ENCODE results near the gene H6PD.

The H6PD gene

GRCh38 chr1:9207715-9208114, 26.9 kb upstream of the H6PD start:
- DNase-seq = no peak

GRCh38 chr1:9211291-9211811, 23.2 kb upstream of the H6PD start:
- DNase-seq = no peak

- DNase-seq = no peak
Measured at GRCh38 chr1:9212735-9213134, 21.8 kb upstream of the H6PD start.

GRCh38 chr1:9213956-9214355, 20.6 kb upstream of the H6PD start:
- DNase-seq = no peak

- DNase-seq = no peak
Measured at GRCh38 chr1:9218917-9219316, 15.7 kb upstream of the H6PD start.

DNA sequence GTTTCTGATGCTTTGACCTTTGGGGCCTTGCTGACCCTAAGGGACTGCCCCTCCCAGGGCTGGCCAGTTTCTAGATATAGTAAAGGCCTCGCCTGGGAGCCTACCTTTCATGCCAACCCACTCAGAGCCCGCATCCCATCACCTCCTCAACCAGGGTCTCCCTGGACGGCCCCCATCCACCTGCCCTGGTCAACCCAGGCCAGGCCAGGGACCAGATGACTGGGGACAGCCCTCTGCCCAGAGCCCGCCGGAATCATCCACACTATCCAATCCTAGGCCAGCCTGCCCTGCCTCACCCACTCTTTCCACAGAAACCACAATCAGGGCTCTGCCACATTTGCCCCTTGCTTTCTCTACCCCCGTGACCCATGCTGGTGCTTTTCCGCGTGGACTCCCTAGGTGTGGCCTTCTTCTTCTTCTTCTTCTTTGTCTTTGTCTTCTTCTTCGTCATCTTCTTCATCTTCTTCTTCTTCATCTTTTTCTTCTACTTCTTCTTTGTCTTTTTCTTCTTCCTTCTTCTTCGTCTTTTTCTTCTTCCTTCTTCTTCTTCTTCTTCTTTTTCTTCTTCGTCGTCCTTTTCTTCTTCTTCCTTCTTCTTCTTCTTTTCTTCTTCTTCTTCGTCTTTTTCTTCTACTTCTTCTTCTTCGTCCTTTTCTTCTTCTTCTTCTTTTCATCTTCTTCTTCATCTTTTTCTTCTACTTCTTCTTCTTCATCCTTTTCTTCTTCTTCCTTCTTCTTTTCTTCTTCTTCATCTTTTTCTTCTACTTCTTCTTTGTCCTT, 11.5 kb upstream of the H6PD start:
- no peak for DNase-seq

GRCh38 chr1:9224664-9225410, 9.7 kb upstream of the H6PD start:
- no peak for DNase-seq

DNA sequence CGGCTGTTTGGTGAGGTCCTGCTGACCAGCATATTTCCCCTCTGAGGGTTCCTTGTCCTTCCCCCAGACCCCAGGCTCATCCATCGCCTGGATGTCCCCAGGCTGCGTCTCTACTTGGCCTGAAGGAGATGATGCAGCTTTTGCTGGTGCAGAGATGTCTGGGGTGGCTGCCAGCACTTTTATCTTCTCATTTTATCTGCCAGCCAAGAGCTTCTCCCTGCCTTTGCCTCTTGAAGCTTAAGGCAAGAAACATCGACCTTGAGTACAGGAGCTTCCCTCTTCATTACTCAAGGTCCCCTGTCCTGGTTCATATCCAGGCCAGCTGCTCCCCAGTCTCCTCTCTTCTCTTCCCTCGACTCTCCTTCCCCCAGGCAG, 9.2 kb upstream of the H6PD start:
- no peak for DNase-seq

GRCh38 chr1:9228609-9229008, 6.0 kb upstream of the H6PD start:
- no peak for DNase-seq

- no peak for DNase-seq
Measured at GRCh38 chr1:9229549-9229948, 5.0 kb upstream of the H6PD start.

DNA sequence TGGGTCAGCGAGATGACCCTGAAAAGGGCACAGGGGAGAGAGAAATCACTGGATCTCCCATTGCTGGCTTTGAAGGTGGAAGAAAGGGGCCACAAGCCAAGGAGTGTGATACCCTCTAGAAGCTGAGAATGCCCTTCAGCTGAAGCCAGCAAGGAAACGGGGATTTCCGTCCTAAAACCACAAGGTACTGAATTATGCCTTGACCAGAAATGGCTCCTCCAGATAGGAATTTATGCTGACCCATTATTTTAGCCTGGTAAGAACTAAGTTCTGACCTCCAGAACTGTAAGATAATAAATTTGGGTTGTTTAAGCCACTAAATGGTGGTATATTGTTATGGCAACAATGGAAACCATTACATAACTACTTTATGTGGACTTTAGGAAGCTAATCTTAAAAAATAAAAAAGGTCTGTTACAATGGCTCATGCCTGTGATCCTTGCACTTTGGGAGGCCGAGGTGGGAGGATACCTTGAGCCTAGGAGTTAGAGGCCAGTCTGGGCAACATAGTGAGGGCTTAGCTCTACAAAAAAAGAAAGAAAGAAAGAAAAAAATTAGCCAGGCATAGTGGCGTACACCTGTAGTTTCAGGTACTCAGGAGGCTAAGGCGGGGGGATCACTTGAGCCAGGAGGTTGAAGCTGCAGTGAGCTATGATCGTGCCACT, 3.6 kb upstream of the H6PD start:
- DNase-seq = no peak

DNA sequence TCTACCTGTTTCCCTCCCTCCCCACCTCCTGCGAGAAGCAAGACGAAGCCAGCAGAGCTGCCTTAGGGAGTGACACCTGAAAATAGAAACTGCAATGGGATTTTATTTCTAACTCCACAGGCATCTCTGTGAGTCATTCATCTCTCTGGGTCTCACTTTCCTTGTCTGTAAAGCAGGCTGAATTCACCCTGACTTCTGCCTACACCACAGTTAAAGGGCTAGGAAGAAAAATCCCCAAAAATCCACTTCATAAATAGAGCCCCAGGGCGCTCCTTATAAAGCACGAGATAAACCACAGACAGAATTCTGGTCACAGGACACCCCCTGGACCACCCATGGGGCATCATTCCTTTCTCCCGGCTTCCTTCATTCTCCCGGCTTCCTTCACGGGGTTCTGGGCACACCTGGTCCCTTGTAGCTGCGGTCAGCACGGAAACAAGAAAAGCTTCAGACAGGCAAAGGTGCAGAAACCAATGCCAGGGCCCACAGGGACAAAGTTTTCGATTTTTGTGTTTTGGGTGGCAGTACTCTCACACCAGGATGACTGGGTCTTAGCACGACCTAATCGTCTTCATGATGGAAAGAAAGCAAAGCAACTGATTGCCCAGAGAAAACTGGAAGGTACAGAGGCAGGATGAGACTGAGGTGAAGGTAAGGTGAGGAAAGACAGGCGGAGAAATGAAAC, 2.8 kb upstream of the H6PD start:
- DNase-seq = no peak

GRCh38 chr1:9233241-9233941, 1.2 kb upstream of the H6PD start:
- no peak for DNase-seq

DNA sequence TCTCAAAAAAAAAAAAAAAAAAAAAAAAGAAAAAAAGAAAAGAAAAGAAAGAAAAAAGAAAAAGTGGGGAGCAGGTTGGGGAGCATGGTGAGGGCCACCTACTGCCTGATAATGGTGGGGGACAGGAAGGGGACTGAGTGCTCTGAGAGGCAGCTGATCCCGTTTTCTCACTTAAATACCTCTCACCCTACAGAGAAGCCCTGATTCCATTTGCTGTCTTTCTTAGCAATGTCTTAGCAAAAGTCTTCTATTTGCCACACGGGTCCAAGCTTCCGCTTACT, 692 bp upstream of the H6PD start:
- DNase-seq = no peak

- no peak for DNase-seq
Measured at GRCh38 chr1:9235096-9235459, 504 bp downstream of the H6PD start.

DNA sequence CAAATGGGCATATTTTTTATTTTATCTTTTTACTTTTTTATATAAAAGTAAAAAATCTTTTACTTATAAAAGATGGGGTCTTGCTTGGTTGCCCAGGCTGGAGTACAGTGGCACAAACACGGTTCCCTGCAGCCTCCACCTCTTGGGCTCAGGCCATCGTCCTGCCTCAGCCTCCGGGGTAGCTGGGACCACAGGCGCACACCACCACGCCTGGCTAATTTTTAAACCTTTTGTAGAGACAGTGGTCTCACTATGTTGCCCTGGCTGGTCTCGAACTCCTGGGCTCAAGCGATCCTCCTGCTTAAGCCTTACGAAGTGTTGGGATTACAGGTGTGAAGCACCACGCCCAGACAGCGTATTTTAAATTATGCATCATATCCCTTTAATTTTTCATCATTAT, 986 bp downstream of the H6PD start:
- no peak for DNase-seq

DNA sequence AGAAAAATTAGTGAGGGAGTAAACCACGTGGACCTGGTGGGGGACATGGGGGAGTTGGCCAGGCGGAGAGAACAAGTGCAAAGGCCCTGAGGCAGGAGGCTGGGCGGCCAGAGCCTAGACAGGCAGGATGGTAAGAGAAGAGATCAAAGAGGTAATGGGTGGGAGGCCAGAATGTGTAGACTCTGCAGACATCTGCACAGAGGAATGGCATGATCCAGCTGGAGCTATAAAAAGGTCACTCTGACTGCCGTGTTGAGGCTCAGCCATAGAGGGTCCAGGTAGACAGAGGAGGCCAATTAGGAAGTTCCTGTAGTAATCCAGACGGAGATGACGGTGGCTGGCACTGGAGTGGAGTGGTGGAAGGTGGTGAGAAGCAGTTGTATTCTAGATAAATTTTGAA, 3.6 kb downstream of the H6PD start:
- no peak for DNase-seq

GRCh38 chr1:9238550-9238949, 4.0 kb downstream of the H6PD start:
- no peak for DNase-seq

DNA sequence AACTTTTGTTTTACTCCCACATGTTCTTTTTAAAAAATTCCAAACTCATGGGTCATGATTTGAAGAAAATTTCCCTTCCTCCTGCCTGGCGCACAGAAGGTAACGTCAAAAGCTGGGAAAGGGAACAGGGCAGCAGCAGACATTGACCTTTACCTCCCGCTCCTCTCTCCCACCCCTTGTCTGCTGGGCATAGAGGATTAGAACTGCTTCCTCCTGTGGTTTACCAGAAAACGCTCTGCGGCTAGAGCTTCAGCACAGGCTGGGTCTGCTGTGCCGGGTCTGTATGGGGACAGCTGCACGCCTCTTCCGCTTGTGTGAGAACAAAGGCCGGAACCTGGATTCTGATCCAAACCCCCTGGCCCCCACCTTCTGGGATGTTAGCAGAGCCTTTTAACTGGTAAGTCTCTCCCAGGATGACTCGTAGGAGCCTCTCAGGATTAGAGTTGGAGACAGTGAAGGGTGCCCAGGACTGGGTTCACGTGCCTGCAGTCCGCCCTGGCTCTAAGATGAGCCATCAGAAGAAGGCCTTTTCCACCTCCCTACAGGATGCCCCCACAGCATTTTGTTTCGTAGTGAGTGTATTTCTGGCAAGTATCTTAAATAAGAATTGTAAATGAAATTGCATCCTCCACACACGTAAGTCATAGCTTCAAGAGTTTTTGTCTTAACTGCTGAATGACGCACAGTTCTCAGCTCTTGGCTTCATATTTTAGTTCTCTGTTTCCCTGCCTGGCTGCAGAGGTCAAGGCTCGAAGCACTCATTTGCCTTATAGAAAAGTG, 5.2 kb downstream of the H6PD start:
- no peak for DNase-seq

GRCh38 chr1:9240914-9241820, 6.6 kb downstream of the H6PD start:
- DNase-seq = no peak

DNA sequence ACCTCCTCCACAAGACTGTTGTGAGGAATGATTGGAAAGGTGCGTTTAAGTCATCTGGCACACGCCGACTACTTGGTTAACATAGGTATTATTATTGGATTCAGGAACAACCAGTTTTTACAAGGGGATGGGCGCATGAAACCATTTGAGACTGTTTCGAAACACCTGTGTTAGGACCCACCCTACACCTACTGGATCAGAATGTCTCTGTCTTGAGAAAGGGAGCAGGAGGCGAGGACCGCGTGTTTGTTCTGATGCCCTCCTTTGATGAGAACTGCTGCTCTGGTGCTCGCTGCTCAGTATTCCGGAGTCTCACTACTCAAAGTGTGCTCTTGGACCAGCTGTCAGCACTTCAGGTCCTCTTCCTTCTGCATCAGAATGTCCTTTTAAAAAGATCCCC, 7.3 kb downstream of the H6PD start:
- DNase-seq = no peak

Data from activated CD4-positive, CD25-positive, alpha-beta regulatory T cell (primary cell).